GM12801 (cell line): ENCODE measurements around the gene PSMD12.

Experiments used
- CTCF ChIP-seq: IDR thresholded peaks from one replicate; pipeline ENCODE4 v1.5.1; 2011; ENCODE audit warnings: control low read depth; ENCODE audit not compliant: insufficient read length; ENCODE audit errors: extremely low read depth

The PSMD12 gene

GRCh38 chr17:67411397-67411796, 45.0 kb upstream of the PSMD12 start:
- TF ChIP-seq CTCF = no peak

- no peak for TF ChIP-seq CTCF
Observed at GRCh38 chr17:67403483-67403882, 37.1 kb upstream of the PSMD12 start.

- TF ChIP-seq CTCF = no peak
Observed at GRCh38 chr17:67403065-67403464, 36.7 kb upstream of the PSMD12 start.

GRCh38 chr17:67401598-67402504, 35.5 kb upstream of the PSMD12 start:
- no peak for TF ChIP-seq CTCF

GRCh38 chr17:67401106-67401505, 34.7 kb upstream of the PSMD12 start:
- TF ChIP-seq CTCF = no peak

- TF ChIP-seq CTCF = no peak
Observed at GRCh38 chr17:67400193-67400592, 33.8 kb upstream of the PSMD12 start.

GRCh38 chr17:67399676-67400075, 33.3 kb upstream of the PSMD12 start:
- no peak for TF ChIP-seq CTCF
